C4-2B (cell line): Measurements from ENCODE around the gene GGCX.
"Not testable (repeated sequence)": the region's sequence is repeated elsewhere in the genome, so short reads cannot be mapped to it uniquely, and the experiment has no call there.

ENCODE experiments used
- CTCF ChIP-seq: fragments of 450-650 bp; conservative IDR thresholded peaks from 2 replicates; pipeline ENCODE4 v1.5.1; 2017; ENCODE audit warnings: mild to moderate bottlenecking
- ZFX ChIP-seq: fragments of 450-650 bp; IDR thresholded peaks from 2 replicates; pipeline ENCODE4 v1.6.1; 2017

GRCh38 chr2:85604133-85604444 lies 42.8 kb upstream of the GGCX start:
- TF ChIP-seq CTCF, ZFX: not testable (repeated sequence)
